IPS-NIHi11 (cell line): ENCODE data around the gene FYB1.

Experiments
- DNase-seq: peaks from one replicate; pipeline ENCODE4 v3.0.0; 2012; ENCODE audit warnings: mixed read lengths, low spot score

FYB1 gene

DNA sequence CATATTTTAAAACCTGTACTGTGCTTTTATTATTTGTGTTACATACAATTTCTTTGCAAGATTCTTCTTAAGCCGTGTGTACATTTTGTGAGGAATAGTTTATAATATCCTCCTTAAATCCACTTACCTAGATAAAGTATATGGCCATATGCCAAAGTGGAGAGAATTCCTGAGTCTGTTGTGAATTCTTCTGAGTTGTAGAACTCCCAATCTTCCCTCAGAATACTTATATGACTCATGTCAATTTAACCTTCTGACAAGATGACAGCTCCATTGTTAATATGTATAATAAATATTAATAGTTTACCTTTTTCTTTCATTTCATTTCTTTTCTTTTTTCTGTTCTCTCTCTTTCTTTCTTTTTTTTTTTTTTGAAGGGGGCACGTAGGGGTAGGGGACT is 139.2 kb downstream of the FYB1 start:
- DNase-seq, result no peak

DNA sequence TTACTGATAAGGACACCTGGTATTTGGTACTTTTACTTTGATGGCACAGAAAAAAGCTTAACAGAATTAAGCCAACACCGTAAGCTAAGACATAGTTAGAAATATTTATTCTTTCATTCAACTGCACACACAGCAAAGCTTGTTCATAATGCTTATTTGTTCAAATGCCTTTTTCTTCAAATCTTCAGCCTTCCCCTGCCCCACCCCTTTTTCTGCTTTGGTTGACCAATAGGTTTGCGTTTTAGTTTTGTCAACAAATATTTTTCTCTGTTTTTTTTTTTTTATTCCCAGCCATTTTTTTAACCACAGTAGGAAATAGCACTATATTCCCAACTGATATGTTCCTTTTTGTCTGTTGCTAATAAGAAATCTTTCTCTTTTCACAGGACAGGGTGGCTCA is 140.2 kb downstream of the FYB1 start:
- DNase-seq, result no peak

DNA sequence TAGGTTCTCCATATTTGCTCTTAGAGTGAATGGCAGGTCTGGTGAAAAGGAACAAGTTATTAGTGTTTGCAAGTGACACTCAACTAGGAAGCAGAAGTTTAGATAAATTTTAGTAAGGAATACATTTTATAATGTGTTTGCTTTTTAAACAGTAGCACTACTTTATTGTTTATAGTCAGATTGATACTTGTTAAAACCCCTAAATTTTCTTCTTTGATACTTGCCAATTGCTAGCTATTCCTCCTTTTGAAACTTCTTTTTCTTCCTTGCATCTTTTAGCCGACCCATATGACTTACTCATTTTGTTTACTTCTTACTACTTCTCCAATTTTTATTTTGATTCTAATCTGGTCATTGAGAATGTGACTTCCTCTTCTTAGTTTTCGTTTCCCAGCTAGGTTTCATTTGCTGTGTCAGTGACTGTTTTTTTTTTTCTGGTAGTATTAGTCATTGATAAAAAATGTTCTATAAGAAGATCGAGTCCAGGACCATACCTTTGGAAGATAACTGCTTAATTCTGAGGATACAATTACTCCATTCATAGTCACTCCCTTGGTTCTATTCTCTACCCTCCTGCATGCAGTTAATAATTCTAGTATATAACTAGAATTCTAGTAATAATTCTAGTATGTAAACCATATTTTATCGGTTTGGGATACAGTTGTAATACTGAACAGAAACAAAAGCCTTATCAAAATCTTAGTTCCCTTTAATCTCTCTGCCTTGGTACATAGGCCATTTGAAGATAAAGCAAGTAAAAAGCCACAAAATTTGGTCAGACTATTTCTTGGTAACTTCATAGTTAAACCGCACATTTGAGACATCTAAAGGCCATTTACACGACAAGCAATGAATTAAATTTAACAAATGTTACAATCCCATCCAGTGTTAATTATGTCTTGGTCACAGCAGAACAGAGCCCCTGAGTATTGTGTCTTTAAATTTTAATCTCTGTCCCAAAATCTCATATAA is 142.3 kb downstream of the FYB1 start:
- no peak for DNase-seq

DNA sequence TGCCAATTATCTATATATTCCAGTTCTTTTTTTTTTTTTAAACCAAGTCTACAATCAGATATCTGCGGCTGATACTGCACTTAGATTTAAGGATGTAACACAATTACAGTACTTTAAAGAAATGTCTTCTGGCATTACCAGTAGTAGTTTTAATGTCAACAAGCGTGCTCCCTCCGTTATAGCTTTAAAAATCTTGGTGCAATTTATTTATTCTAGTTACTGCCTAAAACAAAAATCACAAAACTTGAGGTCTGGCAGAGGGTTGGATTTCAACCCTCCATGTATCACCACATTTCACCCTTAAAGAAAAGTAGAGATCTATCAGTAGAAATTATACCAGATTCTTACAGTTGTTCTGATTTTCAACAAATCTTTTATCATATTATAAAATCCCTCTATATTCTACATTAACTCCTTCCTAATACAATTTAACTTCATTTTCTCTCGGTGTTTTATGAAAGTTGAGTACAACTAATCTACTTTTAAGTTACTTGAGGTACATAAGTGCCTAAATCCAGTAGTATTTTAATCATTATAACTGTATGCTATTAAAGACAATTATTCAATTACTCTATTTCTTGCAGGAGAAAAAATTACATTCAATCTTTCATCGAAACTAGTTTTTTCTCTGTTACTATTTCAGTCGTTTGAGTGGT is 143.1 kb downstream of the FYB1 start:
- DNase-seq, result no peak

DNA sequence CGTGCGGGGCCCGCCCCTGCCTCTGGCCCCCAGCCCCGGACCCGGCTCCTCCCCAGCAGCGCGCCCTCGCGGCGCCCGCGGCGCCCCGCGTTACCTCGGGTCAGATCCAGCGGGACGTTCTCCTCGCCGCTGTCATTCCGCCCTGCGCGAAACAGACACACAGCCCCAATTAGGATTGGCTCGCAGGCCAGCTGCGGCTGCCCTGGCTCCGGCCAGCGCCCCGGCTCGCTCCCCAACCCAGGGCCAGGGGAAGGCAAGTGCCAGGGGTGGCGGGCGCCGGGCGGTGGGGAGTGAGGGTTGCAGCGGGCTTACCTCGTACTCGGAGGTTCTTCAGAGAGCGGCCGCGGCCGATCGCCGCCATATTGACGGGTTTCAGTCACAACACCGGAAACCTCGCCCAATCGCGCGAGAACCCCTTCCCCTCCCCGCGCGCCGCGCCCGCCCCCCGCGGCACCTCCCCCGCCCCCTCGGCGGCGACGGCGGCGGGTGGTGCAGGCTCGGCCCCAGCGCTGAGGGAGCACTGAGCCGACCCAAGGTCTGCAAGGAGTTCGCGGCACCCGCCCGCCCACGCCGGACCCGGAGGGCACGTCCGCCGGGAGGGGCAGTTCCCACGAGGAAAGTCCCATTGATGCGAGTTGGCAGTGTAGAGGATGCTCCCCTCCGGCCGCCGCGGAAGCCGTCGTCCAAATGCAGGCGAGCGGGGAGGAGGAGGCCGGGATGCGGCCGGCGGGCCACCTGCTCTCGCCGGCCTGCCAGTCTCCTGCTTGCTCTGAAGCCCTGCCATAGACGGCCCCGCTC is 145.1 kb downstream of the FYB1 start, which contains the start of gene RICTOR:
RICTOR (minus strand) TSS at position 383 of the 798 bp plus-strand sequence; CDS start at position 361, 22 bp downstream.
- DNase-seq, result peak; percentile 92

DNA sequence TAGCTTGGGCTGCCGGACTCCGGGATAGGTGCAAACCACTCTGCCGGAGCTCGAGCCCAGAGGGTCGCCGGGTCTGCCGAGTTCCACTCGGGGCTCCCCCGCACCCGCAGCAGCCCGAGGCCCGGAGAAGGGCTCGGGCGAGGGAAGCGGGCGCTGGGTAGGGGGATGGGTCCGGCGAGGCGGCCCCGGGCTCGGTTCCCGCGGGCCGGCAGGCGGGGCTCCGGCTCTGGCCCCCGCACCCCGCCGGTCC is 145.7 kb downstream of the FYB1 start:
- DNase-seq, result no peak

DNA sequence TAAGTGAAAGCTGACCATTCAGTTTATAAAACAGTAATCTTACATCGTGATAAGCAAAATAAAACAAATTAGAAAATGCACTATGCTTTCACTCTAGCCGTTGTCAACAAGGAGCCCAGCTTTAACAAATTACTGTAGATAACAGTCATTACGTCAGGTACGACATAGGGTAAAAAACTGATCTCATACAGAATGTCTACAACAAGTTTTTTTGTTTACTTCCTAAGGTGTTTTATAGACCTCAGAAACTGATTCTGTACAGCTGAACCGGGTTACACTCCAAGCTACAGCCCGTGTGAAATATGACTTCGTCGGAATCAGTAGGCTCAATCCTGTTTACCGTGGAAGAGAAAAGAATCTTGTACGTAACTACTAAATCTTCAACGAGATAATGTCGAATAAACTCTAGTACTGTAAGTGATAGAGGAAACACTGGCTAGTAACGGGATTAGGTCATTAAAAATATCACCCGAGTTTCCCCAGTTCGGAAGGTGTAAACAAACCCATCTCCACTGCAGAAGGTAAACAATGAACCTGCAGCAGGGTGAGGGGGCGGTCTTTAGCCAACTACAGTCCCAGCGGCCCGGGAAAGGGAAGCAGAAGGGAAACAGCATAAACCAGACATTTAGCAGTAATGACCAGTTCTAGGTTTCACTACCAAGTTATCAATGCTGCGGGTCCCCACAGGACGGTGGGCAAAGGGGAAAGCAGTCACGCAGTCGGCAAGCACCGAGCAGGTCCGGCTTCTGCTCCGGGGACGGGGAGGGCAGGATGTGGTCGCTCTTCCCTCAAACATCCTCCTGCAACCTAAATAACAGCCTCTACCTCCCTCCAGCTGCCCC is 146.2 kb downstream of the FYB1 start:
- peak; percentile 54 for DNase-seq

DNA sequence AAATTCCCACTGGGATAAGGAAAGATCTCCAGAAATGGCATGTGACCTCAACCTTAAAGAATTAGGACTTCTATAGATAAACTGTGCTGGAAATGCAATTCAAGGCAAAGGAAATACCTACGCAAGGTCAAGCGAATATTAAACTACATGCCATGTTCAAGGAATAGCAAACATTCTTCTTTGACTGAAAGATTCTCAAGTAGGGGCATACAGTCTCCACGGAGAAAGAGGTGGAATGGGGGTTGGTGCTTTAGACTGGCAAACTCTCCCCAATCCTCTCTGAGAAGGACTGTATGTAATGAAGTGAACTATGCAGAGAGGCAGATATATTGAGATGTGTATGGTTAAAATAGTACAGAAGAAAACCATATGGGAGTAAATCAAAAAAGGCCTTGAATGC is 151.3 kb downstream of the FYB1 start:
- no peak for DNase-seq

DNA sequence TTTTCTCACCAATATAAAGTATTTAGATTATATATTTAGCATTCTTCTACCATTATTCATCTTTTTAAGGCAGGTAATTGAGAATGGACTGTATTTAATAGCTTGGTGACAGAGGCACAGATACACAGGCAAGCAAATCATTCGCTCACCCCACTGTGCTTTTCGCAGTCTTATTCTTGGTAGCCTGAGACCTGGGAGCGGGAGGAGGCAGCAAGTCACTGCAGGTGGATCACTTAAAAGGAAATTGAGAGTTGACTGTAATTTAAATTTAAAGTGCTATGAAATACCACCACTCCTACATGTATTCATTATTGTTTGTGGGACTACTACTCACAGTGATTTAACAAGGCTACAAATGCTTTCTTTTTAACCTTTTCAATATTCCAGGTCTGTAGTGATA is 154.9 kb downstream of the FYB1 start:
- DNase-seq, result no peak

DNA sequence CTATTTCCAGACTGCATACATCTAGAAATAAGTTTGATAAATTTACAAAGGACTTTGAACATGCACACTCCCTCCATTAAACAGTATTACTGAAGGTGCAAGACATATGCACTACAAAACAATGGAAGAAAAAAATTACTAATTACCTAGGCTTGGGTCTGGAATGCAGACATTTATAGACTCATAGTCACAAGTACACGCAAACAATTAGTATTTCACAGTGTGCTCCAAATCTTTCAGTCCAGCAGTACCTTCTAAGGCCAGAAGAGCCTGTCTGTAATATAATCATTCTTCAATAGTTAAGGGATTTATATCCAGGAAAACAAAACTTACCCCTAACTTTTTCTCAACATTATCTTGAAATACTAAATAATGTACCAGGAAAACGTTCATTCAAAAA is 156.3 kb downstream of the FYB1 start:
- DNase-seq, result no peak

DNA sequence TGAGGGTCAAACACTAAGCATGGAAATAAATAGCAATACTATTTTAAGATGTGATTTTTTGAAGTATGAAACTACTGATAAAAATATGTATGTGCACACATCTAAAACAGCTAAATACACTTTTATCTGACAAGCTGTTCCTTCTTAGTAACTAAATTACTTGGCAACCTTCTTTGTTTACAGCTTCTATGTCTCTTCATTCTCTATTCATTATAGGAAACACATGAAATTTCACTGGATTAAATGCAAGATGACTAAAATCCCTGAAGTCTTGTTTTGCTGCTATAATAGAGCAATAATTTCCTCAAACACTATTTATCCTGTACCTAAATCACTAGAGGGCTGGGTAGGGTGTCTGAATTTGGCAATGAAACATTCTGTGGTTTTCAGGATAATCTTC is 156.8 kb downstream of the FYB1 start:
- DNase-seq, result no peak

DNA sequence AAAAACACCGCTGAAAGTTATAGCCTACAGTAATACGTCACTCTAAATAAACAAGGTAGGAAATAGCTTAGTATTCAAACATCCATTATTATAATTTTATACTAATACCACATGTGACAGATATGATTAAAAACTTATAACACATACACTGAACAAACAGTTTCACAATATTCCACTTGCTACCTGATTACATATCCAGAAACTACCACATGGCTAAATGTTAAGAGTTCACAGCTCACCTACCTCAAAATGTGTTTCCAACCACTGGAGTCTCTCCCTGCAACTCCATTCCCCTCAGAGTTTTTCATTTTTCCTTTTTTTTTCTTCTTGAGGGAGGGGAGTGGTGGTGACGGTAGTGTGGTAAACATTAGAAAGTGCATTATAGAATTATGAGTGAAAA is 157.3 kb downstream of the FYB1 start:
- DNase-seq, result no peak

DNA sequence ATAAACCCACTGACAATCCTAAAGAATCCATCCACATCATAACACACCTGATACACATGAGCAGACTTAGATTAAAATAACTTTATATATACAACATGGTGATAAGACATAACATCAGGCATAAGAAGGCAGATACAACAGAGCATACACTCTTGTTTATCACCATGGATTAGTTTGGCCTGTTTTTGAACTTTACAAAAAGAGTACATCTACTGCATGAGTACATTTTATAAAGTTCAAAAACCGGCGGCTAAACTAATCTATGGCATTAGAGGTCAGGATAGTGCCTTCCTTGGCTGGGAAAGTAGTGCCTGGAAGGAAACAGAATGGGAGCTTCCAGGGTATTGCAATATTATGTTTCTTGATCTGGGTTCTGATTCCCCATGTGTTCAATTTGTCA is 160.3 kb downstream of the FYB1 start:
- DNase-seq, result no peak

DNA sequence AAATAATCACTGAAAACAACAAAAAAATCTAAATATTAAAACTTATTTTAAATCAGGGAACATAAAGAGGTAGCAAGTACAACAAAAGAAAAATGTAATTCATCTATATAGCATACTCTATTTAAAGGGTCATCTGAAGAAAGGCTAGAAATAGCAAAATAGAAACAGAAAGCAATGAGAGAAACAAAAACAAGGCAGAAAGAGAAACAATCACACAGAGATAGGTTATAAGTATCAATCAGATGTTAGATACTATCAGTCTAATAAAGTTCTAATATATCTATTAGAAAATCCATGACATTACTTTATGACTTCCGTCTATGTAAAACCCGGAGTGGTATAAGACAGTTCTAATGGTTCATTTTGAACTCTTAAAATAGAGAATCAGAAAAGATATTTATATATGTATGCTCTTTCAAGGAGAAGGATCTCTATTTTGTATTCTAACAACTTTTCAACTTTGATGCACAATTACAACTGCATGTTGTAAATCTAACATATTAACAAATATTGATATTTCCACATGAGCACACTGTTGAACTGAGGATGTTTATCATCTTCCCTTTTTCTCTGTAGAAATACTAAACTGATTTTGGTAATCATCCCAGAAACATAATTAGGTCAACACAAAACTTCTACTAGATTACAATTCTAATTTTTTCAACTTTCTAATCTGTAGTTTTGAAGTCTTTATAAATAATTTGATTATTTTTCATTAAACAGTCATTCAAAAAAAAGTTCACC is 161.0 kb downstream of the FYB1 start:
- no peak for DNase-seq

DNA sequence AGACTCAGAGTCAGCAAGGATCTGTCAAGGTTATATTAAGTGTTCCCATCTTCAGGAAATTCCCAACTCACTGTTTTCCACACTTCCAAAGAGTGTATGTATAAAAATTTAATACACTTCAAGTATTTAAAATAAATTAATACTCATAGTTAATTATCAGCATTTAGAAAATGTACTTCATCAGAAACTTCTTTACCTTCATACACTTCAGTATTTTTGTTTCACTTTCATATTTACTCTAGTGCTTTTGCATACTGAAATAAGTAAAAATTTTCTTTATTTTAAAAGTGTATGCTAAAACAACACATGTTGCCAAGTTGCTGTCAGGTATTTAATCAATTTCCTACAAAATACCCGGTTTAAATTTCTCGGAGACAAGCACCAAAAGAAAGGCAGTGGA is 161.6 kb downstream of the FYB1 start:
- DNase-seq, result no peak

DNA sequence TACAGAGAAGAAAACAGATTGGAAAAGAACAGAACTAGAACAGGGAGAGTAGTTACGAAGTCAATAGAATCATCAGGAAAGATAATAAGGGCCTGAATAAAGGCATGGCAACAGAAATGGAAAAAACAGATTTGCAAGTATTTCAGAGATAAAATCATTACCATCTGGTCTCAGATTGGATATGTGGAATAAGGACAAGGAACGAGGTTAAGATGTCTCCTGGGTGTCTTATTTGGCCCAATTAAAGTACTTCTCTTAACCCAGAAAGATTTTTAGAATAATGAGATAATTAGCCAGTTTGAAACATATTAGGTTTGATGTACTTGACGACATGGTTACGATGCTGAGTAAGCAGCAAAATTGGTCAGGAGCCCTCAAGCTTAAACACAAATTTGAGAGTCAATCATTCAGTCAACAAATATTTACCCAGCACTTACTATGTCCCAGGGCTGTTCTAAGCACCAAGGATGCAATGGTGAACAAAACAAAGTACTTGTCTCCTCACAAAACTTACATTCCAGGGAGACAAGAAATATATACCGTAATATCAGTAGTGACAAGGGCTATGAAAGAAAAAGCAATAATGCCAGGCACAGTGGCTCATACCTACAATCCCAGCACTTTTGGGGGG is 163.5 kb downstream of the FYB1 start:
- DNase-seq, result no peak
